Stimulated activated CD4-positive, alpha-beta T cell treated with anti-CD3 and anti-CD28 coated beads, TNF-alpha, amount 100 ng/mL, for 1 hour (primary cell): Measurements from ENCODE around the gene OR10D3.
"Not testable (repeated sequence)": the region's sequence is repeated elsewhere in the genome, so short reads cannot be mapped to it uniquely, and the experiment has no call there.

ENCODE experiments used
- DNase-seq, 3 donors: peaks; one replicate each; pipeline ENCODE4 v3.0.0-alpha.2; 2020; ENCODE audit warnings: low read depth in 3 of 3, low spot score in 1 of 3

The OR10D3 gene

GRCh38 chr11:124194293-124195188, 11.4 kb downstream of the OR10D3 start:
- DNase-seq: no peak

GRCh38 chr11:124195189-124195734, 12.1 kb downstream of the OR10D3 start:
- DNase-seq: peak in 1 of 3 donors; percentile 2

GRCh38 chr11:124197999-124198398, 14.9 kb downstream of the OR10D3 start:
- DNase-seq: no peak

- DNase-seq: no peak
Measured at GRCh38 chr11:124198897-124199296, 15.8 kb downstream of the OR10D3 start.

- DNase-seq: no peak
Measured at GRCh38 chr11:124199702-124200101, 16.6 kb downstream of the OR10D3 start.

GRCh38 chr11:124200671-124201070, 17.5 kb downstream of the OR10D3 start:
- DNase-seq: no peak

- no peak for DNase-seq
Measured at GRCh38 chr11:124202951-124203350, 19.8 kb downstream of the OR10D3 start.

- no peak for DNase-seq
Measured at GRCh38 chr11:124204008-124204407, 20.9 kb downstream of the OR10D3 start.

GRCh38 chr11:124207102-124207792, 24.1 kb downstream of the OR10D3 start:
- DNase-seq: no peak

GRCh38 chr11:124209824-124210357, 26.7 kb downstream of the OR10D3 start:
- DNase-seq: no peak

GRCh38 chr11:124210421-124210820, 27.3 kb downstream of the OR10D3 start:
- DNase-seq: no peak

- DNase-seq: no peak
Measured at GRCh38 chr11:124211321-124211720, 28.2 kb downstream of the OR10D3 start.

- DNase-seq: no peak
Measured at GRCh38 chr11:124214027-124214426, 30.9 kb downstream of the OR10D3 start.

- no peak for DNase-seq
Measured at GRCh38 chr11:124219126-124219525, 36.0 kb downstream of the OR10D3 start.

- no peak for DNase-seq
Measured at GRCh38 chr11:124222407-124222806, 39.3 kb downstream of the OR10D3 start.

- not testable (repeated sequence) for DNase-seq
Measured at GRCh38 chr11:124224618-124225423, 41.7 kb downstream of the OR10D3 start.

- DNase-seq: no peak
Measured at GRCh38 chr11:124225471-124225870, 42.3 kb downstream of the OR10D3 start.

GRCh38 chr11:124233376-124233775, 50.2 kb downstream of the OR10D3 start:
- no peak for DNase-seq
